ENCODE results near the gene PLEKHA3.

- no peak for TF ChIP-seq CTCF (conservative IDR thresholded peaks at IDR 0.05; ENCODE audit: low read depth in 2 of 2)
- TF ChIP-seq NANOG (IDR thresholded peaks at IDR 0.05; ENCODE audit: borderline replicate concordance), result no peak
Measured at GRCh38 chr2:178450774-178451525, 29.3 kb upstream of the PLEKHA3 start, which contains the start of the genes PJVK and PRKRA.

All from GM23338 (cell line).